ENCODE results near the gene BAG1. TPM values are rescaled to one million over a fixed set of nuclear protein-coding genes. Genes with fewer than 3 reads are reported as not detected.

The BAG1 gene
- total RNA-seq, 1 donor from 2014 or later: 43.3 TPM

DNA sequence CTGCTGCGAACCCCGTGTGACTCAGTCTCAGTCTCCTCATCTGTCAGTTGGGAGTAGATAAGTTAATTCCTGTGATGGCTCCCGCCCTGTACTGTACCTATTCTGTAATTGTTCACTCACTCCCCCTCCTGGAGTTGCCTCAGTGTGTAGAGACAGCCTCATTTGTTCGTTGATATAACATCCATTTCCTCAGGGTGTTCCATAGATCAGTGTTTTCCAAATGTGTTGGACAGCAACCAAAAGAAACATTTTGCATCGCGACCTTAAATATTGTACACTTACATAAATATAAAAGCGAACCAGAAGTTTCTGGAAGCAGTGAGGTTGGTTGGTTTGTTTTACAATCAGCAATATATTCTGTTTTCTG is 26.5 kb upstream of the BAG1 start:
- FAIRE-seq (no peak), DNase-seq (ENCODE audit: low read depth) (no peak)
- Mint-ChIP-seq H3K9me3 (ENCODE audit: unreplicated experiment) (no peaks in the 10 kb centered on the region), H3K27ac (ENCODE audit: unreplicated experiment) (peak overlapping the region; percentile 100), H3K27me3 (ENCODE audit: low read depth, unreplicated experiment) (no peaks in the 10 kb centered on the region), H3K36me3 (ENCODE audit: low read depth, unreplicated experiment) (peaks cover 18% of the 10 kb centered on the region), H3K4me3 (ENCODE audit: unreplicated experiment) (peak overlapping the region; percentile 99), H3K4me1 (ENCODE audit: low read depth, unreplicated experiment) (peaks cover 19% of the 10 kb centered on the region)
- Histone ChIP-seq H3K4me2 (ENCODE audit: low read length) (peak overlapping the region; percentile 95), H3K27ac (ENCODE audit: low read depth, low read length) (peak overlapping the region; percentile 100), H3K36me3 (ENCODE audit: insufficient read depth, low read length) (peaks cover 25% of the 10 kb centered on the region), H2AFZ (ENCODE audit: low read depth, low read length) (peak overlapping the region; percentile 95), H3K79me2 (ENCODE audit: insufficient read depth, low read length) (peaks cover 56% of the 10 kb centered on the region), H3K9me3 (ENCODE audit: insufficient read depth, low read depth, low read length) (no peaks in the 10 kb centered on the region), H3K27me3 (ENCODE audit: insufficient read depth, low read length) (no peaks in the 10 kb centered on the region), H3K4me3 (ENCODE audit: insufficient read depth, low read depth, low read length) (peak overlapping the region; percentile 95), H3K4me1 (ENCODE audit: insufficient read depth, low read length) (peaks cover 6% of the 10 kb centered on the region), H3K9ac (ENCODE audit: low read length) (peak overlapping the region; percentile 100), H4K20me1 (ENCODE audit: insufficient read depth, low read length) (peaks cover 11% of the 10 kb centered on the region)
- TF ChIP-seq CTCF (IDR thresholded peaks at IDR 0.05; ENCODE audit: insufficient read depth, low read depth, low read length) (no peak), EZH2 (IDR thresholded peaks at IDR 0.05; ENCODE audit: insufficient read depth, low read length) (no peak)

DNA sequence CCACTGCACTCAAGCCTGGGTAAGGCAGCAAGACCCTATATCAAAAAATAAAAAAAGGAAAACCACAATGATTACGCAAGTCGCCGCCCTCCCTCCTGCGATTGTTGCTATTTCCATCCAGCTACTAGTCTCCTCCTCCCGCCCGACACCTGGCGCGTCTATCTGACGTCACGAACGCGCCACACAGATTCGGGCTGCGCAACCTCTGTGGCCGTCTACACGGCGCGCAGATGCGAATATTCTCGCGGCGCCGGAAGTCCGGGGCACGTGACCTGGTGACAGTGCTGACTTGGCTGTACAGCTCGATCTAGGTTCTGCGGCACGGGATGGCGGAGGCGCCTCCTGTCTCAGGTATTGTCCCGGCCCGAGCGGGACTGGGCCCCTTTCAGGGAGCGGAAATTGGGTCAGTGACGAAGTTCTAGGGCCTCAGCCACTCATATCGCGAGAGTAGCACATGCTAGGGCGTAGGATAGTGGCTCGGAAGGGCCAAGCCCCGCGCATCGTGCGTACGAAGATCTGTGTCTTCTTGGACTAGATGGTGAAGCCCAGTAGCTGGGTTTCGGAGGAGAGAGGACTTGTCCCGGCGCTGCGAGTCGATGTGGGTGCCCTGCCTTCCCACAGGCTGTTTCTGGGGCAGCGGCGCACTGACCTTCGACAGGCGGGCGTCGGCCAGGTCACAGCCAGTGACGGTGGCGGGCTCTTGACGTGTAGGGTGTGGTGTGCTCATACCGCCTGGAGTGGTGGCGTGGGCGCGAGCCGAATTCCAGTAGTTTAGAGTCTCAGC is 25.9 kb upstream of the BAG1 start, which contains the start of gene NFX1:
TSS of gene NFX1 (plus strand) at position 270 of the 784 bp plus-strand sequence. CDS start at position 327, 57 bp downstream.
- peak within 1 kb of the TSS; percentile 95 for H2AFZ ChIP-seq (ENCODE audit: low read depth, low read length)
- H3K4me3 Mint-ChIP-seq (ENCODE audit: unreplicated experiment): peak within 1 kb of the TSS; percentile 99
- peak within 1 kb of the TSS; percentile 100 for H3K9ac ChIP-seq (ENCODE audit: low read length)
- peaks cover 15% of the 10 kb centered on the region for H3K36me3 Mint-ChIP-seq (ENCODE audit: low read depth, unreplicated experiment)
- H3K36me3 ChIP-seq (ENCODE audit: insufficient read depth, low read length): peaks cover 21% of the 10 kb centered on the region
- H3K4me2 ChIP-seq (ENCODE audit: low read length): peak within 1 kb of the TSS; percentile 95
- FAIRE-seq (no peak), DNase-seq (ENCODE audit: low read depth) (peak; percentile 97)
- H3K4me1 ChIP-seq (ENCODE audit: insufficient read depth, low read length): peaks cover 6% of the 10 kb centered on the region
- H3K9me3 Mint-ChIP-seq (ENCODE audit: unreplicated experiment): no peaks in the 10 kb centered on the region
- H3K27ac ChIP-seq (ENCODE audit: low read depth, low read length): peak within 1 kb of the TSS; percentile 100
- H3K27me3 Mint-ChIP-seq (ENCODE audit: low read depth, unreplicated experiment): no peaks in the 10 kb centered on the region
- H3K9me3 ChIP-seq (ENCODE audit: insufficient read depth, low read depth, low read length): no peaks in the 10 kb centered on the region
- TF ChIP-seq EZH2 (IDR thresholded peaks at IDR 0.05; ENCODE audit: insufficient read depth, low read length) (no peak), CTCF (IDR thresholded peaks at IDR 0.05; ENCODE audit: insufficient read depth, low read depth, low read length) (no peak)
- peaks cover 50% of the 10 kb centered on the region for H3K79me2 ChIP-seq (ENCODE audit: insufficient read depth, low read length)
- peak within 1 kb of the TSS; percentile 95 for H3K4me3 ChIP-seq (ENCODE audit: insufficient read depth, low read depth, low read length)
- peaks cover 9% of the 10 kb centered on the region for H4K20me1 ChIP-seq (ENCODE audit: insufficient read depth, low read length)
- peak within 1 kb of the TSS; percentile 100 for H3K27ac Mint-ChIP-seq (ENCODE audit: unreplicated experiment)
- no peaks in the 10 kb centered on the region for H3K27me3 ChIP-seq (ENCODE audit: insufficient read depth, low read length)
- peaks cover 17% of the 10 kb centered on the region for H3K4me1 Mint-ChIP-seq (ENCODE audit: low read depth, unreplicated experiment)

DNA sequence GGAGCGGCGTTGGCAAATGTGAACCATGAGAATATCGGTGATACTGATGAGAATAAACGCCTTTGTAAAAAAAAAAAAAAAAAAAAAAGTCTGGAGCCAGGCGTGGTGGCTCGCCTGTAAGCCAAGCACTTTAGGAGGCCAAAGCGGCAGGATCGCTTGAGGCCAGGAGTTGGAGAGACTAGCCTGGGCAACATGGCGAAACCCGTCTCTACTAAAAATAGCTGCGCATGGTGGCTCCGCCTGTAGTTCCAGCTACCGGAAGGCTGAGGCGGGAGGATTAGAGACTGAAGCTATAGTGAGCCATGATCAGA is 25.4 kb upstream of the BAG1 start:
- FAIRE-seq (no peak), DNase-seq (ENCODE audit: low read depth) (no peak)
- Mint-ChIP-seq H3K9me3 (ENCODE audit: unreplicated experiment) (no peaks in the 10 kb centered on the region), H3K27ac (ENCODE audit: unreplicated experiment) (peak overlapping the region; percentile 100), H3K4me1 (ENCODE audit: low read depth, unreplicated experiment) (peaks cover 17% of the 10 kb centered on the region), H3K36me3 (ENCODE audit: low read depth, unreplicated experiment) (peaks cover 15% of the 10 kb centered on the region), H3K27me3 (ENCODE audit: low read depth, unreplicated experiment) (no peaks in the 10 kb centered on the region), H3K4me3 (ENCODE audit: unreplicated experiment) (peak overlapping the region; percentile 99)
- no peak for TF ChIP-seq CTCF (IDR thresholded peaks at IDR 0.05; ENCODE audit: insufficient read depth, low read depth, low read length)
- TF ChIP-seq EZH2 (IDR thresholded peaks at IDR 0.05; ENCODE audit: insufficient read depth, low read length): no peak
- Histone ChIP-seq H3K27ac (ENCODE audit: low read depth, low read length) (peak overlapping the region; percentile 100), H3K79me2 (ENCODE audit: insufficient read depth, low read length) (peaks cover 45% of the 10 kb centered on the region), H3K36me3 (ENCODE audit: insufficient read depth, low read length) (peaks cover 16% of the 10 kb centered on the region), H3K4me1 (ENCODE audit: insufficient read depth, low read length) (peaks cover 6% of the 10 kb centered on the region), H3K9me3 (ENCODE audit: insufficient read depth, low read depth, low read length) (no peaks in the 10 kb centered on the region), H3K4me2 (ENCODE audit: low read length) (peak overlapping the region; percentile 95), H3K9ac (ENCODE audit: low read length) (peak overlapping the region; percentile 100), H3K27me3 (ENCODE audit: insufficient read depth, low read length) (no peaks in the 10 kb centered on the region), H2AFZ (ENCODE audit: low read depth, low read length) (peak overlapping the region; percentile 95), H3K4me3 (ENCODE audit: insufficient read depth, low read depth, low read length) (peak overlapping the region; percentile 95), H4K20me1 (ENCODE audit: insufficient read depth, low read length) (peaks cover 6% of the 10 kb centered on the region)

Measured in astrocyte (in vitro differentiated cells and primary cell).